Neural cell (in vitro differentiated cells): Measurements from ENCODE around the gene NF2. TPM values are rescaled to one million over a fixed set of nuclear protein-coding genes. Genes with fewer than 3 reads are reported as not detected.

ENCODE experiments used
- H2AFZ ChIP-seq: fragments of 200-600, 300-800 bp; sonication (generic), shearing (Covaris generic); 2 replicates; pipeline ENCODE4 v1.6.0; 2014; ENCODE audit warnings: low read depth, mild to moderate bottlenecking, antibody characterized with exemption, low read length, moderate library complexity
- H3F3A ChIP-seq: fragments of 200-600 bp; shearing (Covaris generic); 2 replicates; pipeline ENCODE4 v1.6.1; 2016; ENCODE audit warnings: mild to moderate bottlenecking, moderate library complexity, mixed read lengths, antibody characterized with exemption, low read length; ENCODE audit not compliant: insufficient read depth, poor library complexity, severe bottlenecking
- H3K27ac ChIP-seq: fragments of 200-600, 300-800 bp; sonication (generic), shearing (Covaris generic); 2 replicates; pipeline ENCODE4 v1.5.1; 2014; ENCODE audit warnings: mild to moderate bottlenecking, low read length, moderate library complexity
- H3K27me3 ChIP-seq: fragments of 300-800, 200-600 bp; sonication (generic), shearing (Covaris generic); 2 replicates; pipeline ENCODE4 v1.6.0; 2014; ENCODE audit warnings: mild to moderate bottlenecking, low read depth, low read length, moderate library complexity; ENCODE audit not compliant: insufficient read depth
- H3K36me3 ChIP-seq: fragments of 300-800, 200-600 bp; sonication (generic), shearing (Covaris generic); 2 replicates; pipeline ENCODE4 v1.5.1; 2014; ENCODE audit warnings: mild to moderate bottlenecking, antibody characterized with exemption, low read length, moderate library complexity; ENCODE audit not compliant: insufficient read depth
- H3K4me2 ChIP-seq: fragments of 300-800, 200-600 bp; sonication (generic), shearing (Covaris generic); 2 replicates; pipeline ENCODE4 v1.6.0; 2014; ENCODE audit warnings: mild to moderate bottlenecking, low read length
- H3K4me3 ChIP-seq: fragments of 300-800, 200-600 bp; sonication (generic), shearing (Covaris generic); 2 replicates; pipeline ENCODE4 v1.5.1; 2014; ENCODE audit warnings: mild to moderate bottlenecking, low read length, moderate library complexity
- H3K79me2 ChIP-seq: fragments of 200-600 bp; shearing (Covaris generic); replicated peaks from 2 replicates; pipeline ENCODE4 v1.6.0; 2014; ENCODE audit warnings: mild to moderate bottlenecking, low read length, moderate library complexity; ENCODE audit not compliant: insufficient read depth
- H3K9ac ChIP-seq: fragments of 300-800, 200-600 bp; sonication (generic), shearing (Covaris generic); 2 replicates; pipeline ENCODE4 v1.6.1; 2016; ENCODE audit warnings: mild to moderate bottlenecking, low read length, mixed read lengths
- H3K9me2 ChIP-seq: fragments of 200-600 bp; shearing (Covaris generic); 2 replicates; pipeline ENCODE4 v1.6.1; 2016; ENCODE audit warnings: mild to moderate bottlenecking, low read length, mixed read lengths; ENCODE audit not compliant: insufficient read depth
- H3K9me3 ChIP-seq: fragments of 200-600, 300-800 bp; sonication (generic), shearing (Covaris generic); 2 replicates; pipeline ENCODE4 v1.6.1; 2016; ENCODE audit warnings: mild to moderate bottlenecking, mixed run types, low read length, moderate library complexity, mixed read lengths
- H4K20me1 ChIP-seq: fragments of 200-600 bp; shearing (Covaris generic); 2 replicates; pipeline ENCODE4 v1.6.1; 2016; ENCODE audit warnings: mild to moderate bottlenecking, mixed run types; ENCODE audit not compliant: insufficient read depth
- EP300 ChIP-seq: fragments of 450-650 bp; conservative IDR thresholded peaks from 2 replicates; pipeline ENCODE4 v1.6.1; 2014; ENCODE audit warnings: antibody characterized with exemption, mild to moderate bottlenecking, moderate library complexity; ENCODE audit not compliant: poor library complexity, severe bottlenecking
- EZH2 ChIP-seq: fragments of 200-600, 300-800 bp; shearing (Covaris generic), sonication (generic); IDR thresholded peaks from 2 replicates; pipeline ENCODE4 v1.6.1; 2014; ENCODE audit warnings: antibody characterized with exemption, low read length, borderline replicate concordance, mild to moderate bottlenecking; ENCODE audit not compliant: insufficient read depth, poor library complexity, severe bottlenecking
- MXI1 ChIP-seq: fragments of 450-650 bp; conservative IDR thresholded peaks from 2 replicates; pipeline ENCODE4 v1.6.1; 2014; ENCODE audit warnings: antibody characterized with exemption, mild to moderate bottlenecking; ENCODE audit not compliant: poor library complexity, severe bottlenecking
- POLR2AphosphoS5 ChIP-seq: IDR thresholded peaks from 2 replicates; pipeline ENCODE4 v1.6.1; 2012
- RAD21 ChIP-seq: fragments of 450-650 bp; conservative IDR thresholded peaks from 2 replicates; pipeline ENCODE4 v1.6.1; 2014; ENCODE audit warnings: antibody characterized with exemption, mild to moderate bottlenecking, moderate library complexity
- SMC3 ChIP-seq: fragments of 450-650 bp; conservative IDR thresholded peaks from 2 replicates; pipeline ENCODE4 v1.6.1; 2014; ENCODE audit warnings: antibody characterized with exemption, mild to moderate bottlenecking, moderate library complexity; ENCODE audit not compliant: poor library complexity
- TAF1 ChIP-seq: IDR thresholded peaks from 2 replicates; pipeline ENCODE4 v1.6.1; 2012; ENCODE audit warnings: low read depth
- polyA plus RNA-seq: library from polyadenylated mRNA; depleted of rRNA; stranded (reverse); fragments of >200 nt; gene quantifications from 2 replicates; pipeline ENCODE4 v1.2.3, GENCODE V29; 2014
- TF ChIP-seq, protein P1 (sequence below): fragments of 450-650 bp; IDR thresholded peaks from 2 replicates; pipeline ENCODE4 v1.5.1; 2014; ENCODE audit warnings: antibody characterized with exemption, mild to moderate bottlenecking, moderate library complexity; ENCODE audit not compliant: poor library complexity, severe bottlenecking
- TF ChIP-seq, protein P2 (sequence below): IDR thresholded peaks from 2 replicates; pipeline ENCODE4 v1.6.1; 2012; ENCODE audit warnings: borderline replicate concordance

NF2 gene
- polyA plus RNA-seq, 1 donor from 2014 or later = 18.7 TPM

DNA sequence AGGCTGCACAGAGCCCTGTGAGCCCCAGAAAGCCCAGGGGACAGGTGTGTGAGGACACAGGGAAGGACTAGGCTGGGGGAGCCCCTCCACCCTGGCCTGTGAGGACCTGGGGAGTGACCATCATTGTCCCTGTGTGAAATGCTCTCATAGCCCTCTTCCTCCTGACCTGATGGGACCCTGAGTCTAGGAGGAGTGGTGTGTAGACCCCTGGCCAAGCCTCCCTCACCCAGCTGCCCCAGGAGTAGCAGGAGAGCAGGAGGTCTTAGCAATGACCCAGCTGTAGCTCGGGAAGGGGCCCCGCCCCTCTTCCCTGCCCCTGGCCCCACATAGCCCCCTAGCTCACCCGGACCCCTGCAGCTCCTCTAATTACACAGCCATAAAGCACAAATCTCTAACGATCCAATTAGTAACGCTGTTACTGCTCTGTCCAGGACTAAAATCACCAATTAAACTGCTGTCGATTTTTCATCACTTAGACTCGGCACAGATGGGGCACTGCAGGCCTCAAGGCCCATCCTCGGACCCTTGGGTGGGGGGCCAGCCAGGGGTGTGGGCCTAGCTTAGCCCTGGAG is 109.8 kb downstream of the NF2 start:
- Histone ChIP-seq H3K9me3 (no peaks in the 10 kb centered on the region), H3K4me3 (no peak overlapping the region), H3K9me2 (no peaks in the 10 kb centered on the region), H3K79me2 (no peaks in the 10 kb centered on the region), H3K9ac (no peak overlapping the region), H2AFZ (no peak overlapping the region), H3K27me3 (peaks cover 5% of the 10 kb centered on the region), H3K27ac (no peak overlapping the region), H3K4me2 (no peak overlapping the region), H3K36me3 (no peaks in the 10 kb centered on the region), H3F3A (no peaks in the 10 kb centered on the region), H4K20me1 (no peaks in the 10 kb centered on the region)
- TF ChIP-seq, protein P1, sequence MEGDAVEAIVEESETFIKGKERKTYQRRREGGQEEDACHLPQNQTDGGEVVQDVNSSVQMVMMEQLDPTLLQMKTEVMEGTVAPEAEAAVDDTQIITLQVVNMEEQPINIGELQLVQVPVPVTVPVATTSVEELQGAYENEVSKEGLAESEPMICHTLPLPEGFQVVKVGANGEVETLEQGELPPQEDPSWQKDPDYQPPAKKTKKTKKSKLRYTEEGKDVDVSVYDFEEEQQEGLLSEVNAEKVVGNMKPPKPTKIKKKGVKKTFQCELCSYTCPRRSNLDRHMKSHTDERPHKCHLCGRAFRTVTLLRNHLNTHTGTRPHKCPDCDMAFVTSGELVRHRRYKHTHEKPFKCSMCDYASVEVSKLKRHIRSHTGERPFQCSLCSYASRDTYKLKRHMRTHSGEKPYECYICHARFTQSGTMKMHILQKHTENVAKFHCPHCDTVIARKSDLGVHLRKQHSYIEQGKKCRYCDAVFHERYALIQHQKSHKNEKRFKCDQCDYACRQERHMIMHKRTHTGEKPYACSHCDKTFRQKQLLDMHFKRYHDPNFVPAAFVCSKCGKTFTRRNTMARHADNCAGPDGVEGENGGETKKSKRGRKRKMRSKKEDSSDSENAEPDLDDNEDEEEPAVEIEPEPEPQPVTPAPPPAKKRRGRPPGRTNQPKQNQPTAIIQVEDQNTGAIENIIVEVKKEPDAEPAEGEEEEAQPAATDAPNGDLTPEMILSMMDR = no peak
- TF ChIP-seq EZH2 (no peak), POLR2AphosphoS5 (no peak), SMC3 (no peak), RAD21 (no peak), EP300 (no peak), MXI1 (no peak), TAF1 (no peak)
- TF ChIP-seq, protein P2, sequence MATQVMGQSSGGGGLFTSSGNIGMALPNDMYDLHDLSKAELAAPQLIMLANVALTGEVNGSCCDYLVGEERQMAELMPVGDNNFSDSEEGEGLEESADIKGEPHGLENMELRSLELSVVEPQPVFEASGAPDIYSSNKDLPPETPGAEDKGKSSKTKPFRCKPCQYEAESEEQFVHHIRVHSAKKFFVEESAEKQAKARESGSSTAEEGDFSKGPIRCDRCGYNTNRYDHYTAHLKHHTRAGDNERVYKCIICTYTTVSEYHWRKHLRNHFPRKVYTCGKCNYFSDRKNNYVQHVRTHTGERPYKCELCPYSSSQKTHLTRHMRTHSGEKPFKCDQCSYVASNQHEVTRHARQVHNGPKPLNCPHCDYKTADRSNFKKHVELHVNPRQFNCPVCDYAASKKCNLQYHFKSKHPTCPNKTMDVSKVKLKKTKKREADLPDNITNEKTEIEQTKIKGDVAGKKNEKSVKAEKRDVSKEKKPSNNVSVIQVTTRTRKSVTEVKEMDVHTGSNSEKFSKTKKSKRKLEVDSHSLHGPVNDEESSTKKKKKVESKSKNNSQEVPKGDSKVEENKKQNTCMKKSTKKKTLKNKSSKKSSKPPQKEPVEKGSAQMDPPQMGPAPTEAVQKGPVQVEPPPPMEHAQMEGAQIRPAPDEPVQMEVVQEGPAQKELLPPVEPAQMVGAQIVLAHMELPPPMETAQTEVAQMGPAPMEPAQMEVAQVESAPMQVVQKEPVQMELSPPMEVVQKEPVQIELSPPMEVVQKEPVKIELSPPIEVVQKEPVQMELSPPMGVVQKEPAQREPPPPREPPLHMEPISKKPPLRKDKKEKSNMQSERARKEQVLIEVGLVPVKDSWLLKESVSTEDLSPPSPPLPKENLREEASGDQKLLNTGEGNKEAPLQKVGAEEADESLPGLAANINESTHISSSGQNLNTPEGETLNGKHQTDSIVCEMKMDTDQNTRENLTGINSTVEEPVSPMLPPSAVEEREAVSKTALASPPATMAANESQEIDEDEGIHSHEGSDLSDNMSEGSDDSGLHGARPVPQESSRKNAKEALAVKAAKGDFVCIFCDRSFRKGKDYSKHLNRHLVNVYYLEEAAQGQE = no peak

DNA sequence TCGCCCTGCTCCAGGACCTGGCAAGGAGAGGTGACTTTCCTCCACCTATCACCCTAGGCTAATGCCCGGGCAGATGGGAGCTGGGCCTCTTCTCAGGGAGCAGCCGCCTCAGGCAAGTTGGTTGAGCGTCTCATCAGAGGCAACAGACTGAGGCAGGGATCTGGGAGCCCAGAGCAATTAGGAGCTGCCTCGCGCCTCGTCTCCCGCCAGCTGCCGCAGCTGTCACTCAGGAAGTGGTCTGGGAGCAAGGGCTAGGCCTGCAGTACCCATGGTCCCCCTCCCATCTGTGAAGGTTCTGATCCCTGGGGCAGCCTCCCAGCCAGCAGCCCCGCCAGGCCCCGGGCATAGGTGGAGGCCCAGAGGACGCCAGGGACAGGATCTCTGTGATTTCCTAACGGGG is 111.8 kb downstream of the NF2 start:
- no peaks in the 10 kb centered on the region for H3K36me3 ChIP-seq
- no peaks in the 10 kb centered on the region for H3K9me2 ChIP-seq
- no peaks in the 10 kb centered on the region for H3K9me3 ChIP-seq
- no peak for TF ChIP-seq EZH2
- TF ChIP-seq, protein P2 = no peak
- H3K79me2 ChIP-seq = no peaks in the 10 kb centered on the region
- H3K27me3 ChIP-seq = peaks cover 19% of the 10 kb centered on the region
- no peak overlapping the region for H2AFZ ChIP-seq
- H3F3A ChIP-seq = no peaks in the 10 kb centered on the region
- no peak overlapping the region for H3K4me2 ChIP-seq
- no peaks in the 10 kb centered on the region for H4K20me1 ChIP-seq
- H3K27ac ChIP-seq = no peak overlapping the region
- no peak overlapping the region for H3K9ac ChIP-seq
- H3K4me3 ChIP-seq = no peak overlapping the region
